Epidermal melanocyte (primary cell): ENCODE results near the gene AURKAIP1.

Experiments
- DNase-seq: peaks from one replicate; pipeline ENCODE4 v3.0.0; 2011; ENCODE audit warnings: low spot score; ENCODE audit not compliant: insufficient read length

AURKAIP1 gene

DNA sequence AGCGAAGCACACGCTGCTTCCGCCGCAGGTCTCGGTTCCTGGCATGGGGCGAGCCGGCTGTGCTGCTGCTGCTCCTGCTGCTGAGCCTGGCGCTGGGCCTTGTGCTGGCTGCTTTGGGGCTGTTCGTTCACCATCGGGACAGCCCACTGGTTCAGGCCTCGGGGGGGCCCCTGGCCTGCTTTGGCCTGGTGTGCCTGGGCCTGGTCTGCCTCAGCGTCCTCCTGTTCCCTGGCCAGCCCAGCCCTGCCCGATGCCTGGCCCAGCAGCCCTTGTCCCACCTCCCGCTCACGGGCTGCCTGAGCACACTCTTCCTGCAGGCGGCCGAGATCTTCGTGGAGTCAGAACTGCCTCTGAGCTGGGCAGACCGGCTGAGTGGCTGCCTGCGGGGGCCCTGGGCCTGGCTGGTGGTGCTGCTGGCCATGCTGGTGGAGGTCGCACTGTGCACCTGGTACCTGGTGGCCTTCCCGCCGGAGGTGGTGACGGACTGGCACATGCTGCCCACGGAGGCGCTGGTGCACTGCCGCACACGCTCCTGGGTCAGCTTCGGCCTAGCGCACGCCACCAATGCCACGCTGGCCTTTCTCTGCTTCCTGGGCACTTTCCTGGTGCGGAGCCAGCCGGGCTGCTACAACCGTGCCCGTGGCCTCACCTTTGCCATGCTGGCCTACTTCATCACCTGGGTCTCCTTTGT, 41.3 kb downstream of the AURKAIP1 start:
- no peak for DNase-seq

- no peak for DNase-seq
Measured at GRCh38 chr1:1332774-1333480, 42.1 kb downstream of the AURKAIP1 start.

- DNase-seq, result no peak
Measured at GRCh38 chr1:1332031-1332755, 42.8 kb downstream of the AURKAIP1 start.

GRCh38 chr1:1331068-1331965, 43.7 kb downstream of the AURKAIP1 start, which contains the start of gene TAS1R3:
TAS1R3 (plus strand) TSS chr1:1331280; CDS start chr1:1331346, 66 bp downstream.
- peak; percentile 84 for DNase-seq

GRCh38 chr1:1330366-1331067, 44.5 kb downstream of the AURKAIP1 start:
- no peak for DNase-seq

DNA sequence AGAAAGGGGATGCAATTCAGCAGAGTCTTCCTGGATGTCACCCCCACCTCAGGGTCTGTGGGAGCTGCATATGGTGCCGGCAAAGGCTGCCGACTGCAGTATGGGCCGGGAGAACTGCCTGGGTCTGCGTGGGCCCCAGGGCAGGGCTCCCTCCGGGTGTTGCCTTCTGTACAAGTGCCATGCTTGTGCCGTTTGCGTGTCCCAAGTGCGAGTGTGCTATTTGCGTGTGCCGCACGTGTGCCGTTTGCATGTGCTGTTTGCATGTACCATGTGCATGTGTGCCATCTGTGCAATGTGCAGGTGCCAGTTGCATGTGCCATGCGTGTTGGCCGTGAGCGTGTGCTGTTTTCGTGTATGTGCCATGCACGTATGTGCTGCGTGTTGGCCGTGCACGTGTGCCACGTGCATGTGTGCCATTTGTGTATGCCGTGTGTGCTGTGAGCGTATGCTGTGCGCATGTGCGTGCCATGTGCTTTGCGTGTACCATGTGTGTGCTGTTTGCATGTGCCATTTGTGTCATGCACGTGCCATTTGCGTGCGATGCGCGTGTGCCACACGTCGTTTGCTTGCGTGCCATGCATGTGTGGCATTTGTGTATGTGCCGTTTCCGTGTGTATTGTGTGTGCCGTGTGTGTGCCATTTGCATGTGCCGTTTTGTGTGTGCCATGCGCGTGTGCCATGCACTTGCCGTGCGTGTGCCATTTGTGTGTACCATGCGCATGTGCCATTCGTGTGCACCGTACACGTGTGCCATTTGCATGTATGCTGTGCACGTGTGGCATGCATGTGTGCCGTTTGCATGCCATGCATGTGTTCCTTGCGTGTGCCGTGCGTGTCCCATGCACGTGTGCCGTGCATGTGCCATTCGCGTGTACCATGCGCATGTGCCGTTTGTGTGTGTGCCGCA, 45.5 kb downstream of the AURKAIP1 start:
- no peak for DNase-seq

DNA sequence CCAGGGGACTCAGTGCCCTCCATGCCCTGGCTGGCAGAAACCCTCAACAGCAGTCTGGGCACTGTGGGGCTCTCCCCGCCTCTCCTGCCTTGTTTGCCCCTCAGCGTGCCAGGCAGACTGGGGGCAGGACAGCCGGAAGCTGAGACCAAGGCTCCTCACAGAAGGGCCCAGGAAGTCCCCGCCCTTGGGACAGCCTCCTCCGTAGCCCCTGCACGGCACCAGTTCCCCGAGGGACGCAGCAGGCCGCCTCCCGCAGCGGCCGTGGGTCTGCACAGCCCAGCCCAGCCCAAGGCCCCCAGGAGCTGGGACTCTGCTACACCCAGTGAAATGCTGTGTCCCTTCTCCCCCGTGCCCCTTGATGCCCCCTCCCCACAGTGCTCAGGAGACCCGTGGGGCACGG, 46.8 kb downstream of the AURKAIP1 start:
- DNase-seq, result no peak

DNA sequence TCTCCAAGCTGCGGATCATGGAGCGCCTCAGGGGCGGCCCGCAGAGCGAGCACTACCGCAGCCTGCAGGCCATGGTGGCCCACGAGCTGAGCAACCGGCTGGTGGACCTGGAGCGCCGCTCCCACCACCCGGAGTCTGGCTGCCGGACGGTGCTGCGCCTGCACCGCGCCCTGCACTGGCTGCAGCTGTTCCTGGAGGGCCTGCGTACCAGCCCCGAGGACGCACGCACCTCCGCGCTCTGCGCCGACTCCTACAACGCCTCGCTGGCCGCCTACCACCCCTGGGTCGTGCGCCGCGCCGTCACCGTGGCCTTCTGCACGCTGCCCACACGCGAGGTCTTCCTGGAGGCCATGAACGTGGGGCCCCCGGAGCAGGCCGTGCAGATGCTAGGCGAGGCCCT, 47.7 kb downstream of the AURKAIP1 start:
- DNase-seq, result no peak

- DNase-seq, result no peak
Measured at GRCh38 chr1:1326075-1326605, 48.9 kb downstream of the AURKAIP1 start.

DNA sequence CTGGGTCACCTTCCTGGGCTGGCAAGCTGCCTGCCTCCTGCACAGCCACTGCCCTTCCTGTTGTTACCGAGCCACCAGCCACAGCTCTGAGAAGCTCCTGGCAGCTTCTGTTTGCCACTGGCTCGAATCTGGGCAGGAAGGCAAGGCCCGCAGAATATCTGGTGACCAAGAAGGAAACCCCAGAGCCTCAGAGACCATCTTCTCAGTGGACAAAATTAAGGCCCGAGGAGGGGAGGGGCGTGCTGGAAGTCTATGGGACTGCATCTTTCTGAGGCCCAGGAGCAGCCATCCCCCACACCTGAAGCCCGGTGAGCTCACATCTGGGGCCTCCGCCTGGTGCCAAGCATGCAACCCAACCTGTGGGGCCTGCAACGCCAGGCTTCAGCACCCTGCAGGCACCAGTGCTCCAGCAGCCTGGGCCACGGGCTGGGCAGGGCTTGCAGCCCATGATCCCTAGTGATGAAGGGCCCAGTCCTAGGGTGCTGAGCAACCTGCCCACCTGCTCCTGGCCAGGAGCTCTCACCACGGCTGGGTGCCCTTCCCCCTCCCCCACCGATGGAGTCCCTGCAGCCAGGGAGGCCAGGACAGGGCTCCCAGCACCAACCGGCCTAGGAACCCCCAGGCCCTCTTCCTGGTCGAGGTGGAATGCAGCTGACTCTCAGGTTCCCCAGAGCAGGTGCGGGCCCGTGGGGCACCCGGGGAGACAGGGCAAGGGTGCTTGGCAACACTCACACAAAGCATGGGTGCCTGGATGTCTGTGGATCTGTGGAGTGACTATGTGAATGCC, 49.5 kb downstream of the AURKAIP1 start:
- no peak for DNase-seq

DNA sequence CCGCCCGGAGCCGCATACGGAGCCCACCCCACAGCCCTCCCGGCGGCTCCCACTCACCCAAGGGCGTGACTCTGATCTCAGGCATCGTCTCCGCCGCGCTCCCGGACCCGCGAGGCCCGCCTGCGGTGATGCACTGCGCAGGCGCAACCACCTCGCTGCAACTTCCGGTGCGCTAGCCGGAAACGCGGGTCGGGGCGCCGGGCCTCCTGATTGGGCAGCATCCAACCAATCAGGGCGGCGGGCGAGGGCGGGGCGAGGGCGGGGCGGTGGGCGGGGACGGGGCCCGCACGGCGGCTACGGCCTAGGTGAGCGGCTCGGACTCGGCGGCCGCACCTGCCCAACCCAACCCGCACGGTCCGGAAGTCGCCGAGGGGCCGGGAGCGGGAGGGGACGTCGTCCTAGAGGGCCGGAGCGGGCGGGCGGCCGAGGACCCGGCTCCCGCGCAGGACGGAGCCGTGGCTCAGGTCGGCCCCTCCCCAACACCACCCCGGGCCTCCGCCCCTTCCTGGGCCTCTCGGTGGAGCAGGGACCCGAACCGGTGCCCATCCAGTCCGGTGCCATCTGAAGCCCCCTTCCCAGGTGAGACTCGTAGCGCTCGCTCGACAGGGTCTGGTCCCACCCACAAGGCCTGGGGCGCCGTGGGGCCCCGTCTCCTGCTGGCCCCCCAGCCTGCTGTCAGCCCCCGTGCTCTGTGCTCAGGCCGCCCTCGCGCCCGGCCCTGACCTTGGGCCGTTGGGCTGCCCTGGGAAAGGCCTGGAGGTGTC, 50.3 kb downstream of the AURKAIP1 start, which contains the start of the genes CPTP and INTS11:
CPTP (plus strand) TSS at position 279 of the 764 bp plus-strand sequence. CDS start 2,109 bp downstream, outside the sequence.
INTS11 (minus strand) TSS at position 137 of the 764 bp plus-strand sequence; CDS start at position 85, 52 bp downstream.
- DNase-seq, result peak; percentile 90

DNA sequence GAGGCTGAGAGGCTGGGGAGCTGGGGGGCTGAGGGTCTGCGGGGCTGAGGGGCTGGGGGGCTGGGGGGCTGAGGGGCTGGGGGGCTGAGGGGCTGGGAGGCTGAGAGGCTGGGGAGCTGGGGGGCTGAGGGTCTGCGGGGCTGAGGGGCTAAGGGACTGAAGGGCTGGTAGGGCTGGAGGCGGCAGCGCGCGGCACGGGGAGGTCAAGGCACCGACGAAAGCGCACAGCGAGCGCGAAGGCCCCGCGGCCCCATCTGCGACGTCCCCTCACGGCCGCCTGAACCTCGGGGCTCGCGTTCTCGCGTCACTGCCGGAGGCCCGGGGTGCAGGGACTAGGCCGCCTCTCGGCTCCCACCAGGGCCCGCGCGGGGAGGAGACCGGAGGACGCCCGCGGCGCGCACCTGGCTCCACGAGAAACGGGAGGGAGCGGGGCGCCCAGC, 50.9 kb downstream of the AURKAIP1 start:
- no peak for DNase-seq
